ENCODE results near the gene PITRM1.

DNA sequence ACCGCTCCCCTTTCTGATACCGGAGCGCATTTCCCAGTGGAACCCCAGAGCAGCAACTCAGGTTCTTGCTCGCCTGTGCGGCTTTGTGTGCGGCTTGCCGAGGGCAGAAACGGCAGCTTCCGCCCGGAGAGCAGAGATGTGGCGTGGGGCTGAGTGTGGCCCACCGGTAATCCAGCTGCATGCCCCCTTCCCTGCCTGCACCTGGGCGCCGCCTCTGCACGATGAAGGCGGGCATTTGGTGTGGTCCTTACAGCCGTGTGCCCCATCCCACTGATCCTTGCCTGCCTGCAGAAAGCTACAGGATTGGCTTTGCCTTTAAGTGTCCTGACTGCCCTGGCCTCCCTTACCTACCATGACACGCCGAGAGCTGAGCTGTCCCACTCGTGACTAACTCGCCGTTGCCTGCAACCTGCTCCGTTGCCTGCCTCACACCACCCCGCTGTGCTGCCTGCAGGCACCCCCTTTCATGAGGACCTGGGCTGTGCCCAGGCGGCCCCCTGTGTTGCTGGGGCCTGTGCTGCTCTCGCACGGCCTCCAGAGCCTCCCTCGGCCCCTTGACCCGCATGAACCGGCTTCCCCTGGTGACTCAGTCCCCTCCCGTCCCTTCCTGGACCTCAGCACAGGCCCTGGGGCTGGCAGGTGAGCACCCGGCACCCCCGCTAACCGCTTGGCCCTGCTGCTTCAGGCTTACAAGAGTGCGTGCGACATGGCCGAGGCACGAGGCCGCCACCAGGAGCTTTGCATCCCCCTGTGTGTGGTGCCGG, 48.0 kb downstream of the PITRM1 start:
- TF ChIP-seq POLR2A (IDR thresholded peaks at IDR 0.05; ENCODE audit: low read depth, low read length) (no peak), POLR2AphosphoS5 (IDR thresholded peaks at IDR 0.05; ENCODE audit: insufficient read depth, low read depth, low read length) (no peak), EZH2 (IDR thresholded peaks at IDR 0.05; ENCODE audit: borderline replicate concordance, low read depth, low read length, severe bottlenecking) (no peak), MYC (IDR thresholded peaks at IDR 0.05; ENCODE audit: low read depth, low read length) (no peak), JUN (IDR thresholded peaks at IDR 0.05; ENCODE audit: borderline replicate concordance, insufficient read depth, insufficient read length, low read depth) (no peak)
- TF ChIP-seq, protein P1, sequence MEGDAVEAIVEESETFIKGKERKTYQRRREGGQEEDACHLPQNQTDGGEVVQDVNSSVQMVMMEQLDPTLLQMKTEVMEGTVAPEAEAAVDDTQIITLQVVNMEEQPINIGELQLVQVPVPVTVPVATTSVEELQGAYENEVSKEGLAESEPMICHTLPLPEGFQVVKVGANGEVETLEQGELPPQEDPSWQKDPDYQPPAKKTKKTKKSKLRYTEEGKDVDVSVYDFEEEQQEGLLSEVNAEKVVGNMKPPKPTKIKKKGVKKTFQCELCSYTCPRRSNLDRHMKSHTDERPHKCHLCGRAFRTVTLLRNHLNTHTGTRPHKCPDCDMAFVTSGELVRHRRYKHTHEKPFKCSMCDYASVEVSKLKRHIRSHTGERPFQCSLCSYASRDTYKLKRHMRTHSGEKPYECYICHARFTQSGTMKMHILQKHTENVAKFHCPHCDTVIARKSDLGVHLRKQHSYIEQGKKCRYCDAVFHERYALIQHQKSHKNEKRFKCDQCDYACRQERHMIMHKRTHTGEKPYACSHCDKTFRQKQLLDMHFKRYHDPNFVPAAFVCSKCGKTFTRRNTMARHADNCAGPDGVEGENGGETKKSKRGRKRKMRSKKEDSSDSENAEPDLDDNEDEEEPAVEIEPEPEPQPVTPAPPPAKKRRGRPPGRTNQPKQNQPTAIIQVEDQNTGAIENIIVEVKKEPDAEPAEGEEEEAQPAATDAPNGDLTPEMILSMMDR (IDR thresholded peaks at IDR 0.05; ENCODE audit: extremely low read depth in 1 of 2, insufficient read depth in 1 of 2, low read depth in 1 of 2, low read length in 2 of 2) = no peak
- TF ChIP-seq, protein P2, sequence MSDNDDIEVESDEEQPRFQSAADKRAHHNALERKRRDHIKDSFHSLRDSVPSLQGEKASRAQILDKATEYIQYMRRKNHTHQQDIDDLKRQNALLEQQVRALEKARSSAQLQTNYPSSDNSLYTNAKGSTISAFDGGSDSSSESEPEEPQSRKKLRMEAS (IDR thresholded peaks at IDR 0.05; ENCODE audit: insufficient read depth, insufficient read length) = no peak

Measured in endothelial cell of umbilical vein (primary cell).